Activated CD4-positive, alpha-beta T cell treated with anti-CD3 and anti-CD28 coated beads, Interleukin-10, Interleukin-2, amounts not matched to agents 100 ng/mL and 50 ng/mL, durations not matched to agents 16 hours and 8 hours (primary cell): ENCODE results near the gene C11orf86.
"Not testable (repeated sequence)": the region's sequence is repeated elsewhere in the genome, so short reads cannot be mapped to it uniquely, and the experiment has no call there.

Source experiments
- DNase-seq: peaks from one replicate; pipeline ENCODE4 v3.0.0-alpha.2; 2020

The C11orf86 gene

GRCh38 chr11:66974724-66975404 is at the start of gene C11orf86:
TSS of gene C11orf86 (plus strand) at chr11:66975304. CDS start at chr11:66975363, 59 bp downstream.
- no peak for DNase-seq

- DNase-seq: no peak
Observed at GRCh38 chr11:66929753-66930152, 45.4 kb upstream of the C11orf86 start.

- DNase-seq: no peak
Observed at GRCh38 chr11:66932543-66932942, 42.6 kb upstream of the C11orf86 start.

GRCh38 chr11:66933531-66933930 is 41.6 kb upstream of the C11orf86 start:
- no peak for DNase-seq

- no peak for DNase-seq
Observed at GRCh38 chr11:66934950-66935779, 39.9 kb upstream of the C11orf86 start.

- DNase-seq: no peak
Observed at GRCh38 chr11:66936311-66936711, 38.8 kb upstream of the C11orf86 start.

GRCh38 chr11:66937193-66937733 is 37.8 kb upstream of the C11orf86 start:
- no peak for DNase-seq

GRCh38 chr11:66938582-66939135 is 36.4 kb upstream of the C11orf86 start:
- no peak for DNase-seq

- DNase-seq: peak; percentile 42
Observed at GRCh38 chr11:66950112-66950535, 25.0 kb upstream of the C11orf86 start.

GRCh38 chr11:66951135-66951534 is 24.0 kb upstream of the C11orf86 start:
- DNase-seq: no peak

GRCh38 chr11:66951927-66952337 is 23.2 kb upstream of the C11orf86 start:
- DNase-seq: no peak

GRCh38 chr11:66953081-66953833 is 21.8 kb upstream of the C11orf86 start:
- DNase-seq: no peak

GRCh38 chr11:66956689-66957290 is 18.3 kb upstream of the C11orf86 start:
- DNase-seq: no peak

- no peak for DNase-seq
Observed at GRCh38 chr11:66957971-66958231, 17.2 kb upstream of the C11orf86 start.

- DNase-seq: peak; percentile 99
Observed at GRCh38 chr11:66958232-66958955, 16.7 kb upstream of the C11orf86 start, which contains the start of gene PC. TSS of gene PC (minus strand) at chr11:66958383. CDS start at chr11:66872159, 86,224 bp downstream.

GRCh38 chr11:66958956-66959274 is 16.2 kb upstream of the C11orf86 start:
- peak; percentile 11 for DNase-seq

- not testable (repeated sequence) for DNase-seq
Observed at GRCh38 chr11:66961691-66962213, 13.4 kb upstream of the C11orf86 start.

- no peak for DNase-seq
Observed at GRCh38 chr11:66962247-66962646, 12.9 kb upstream of the C11orf86 start.

GRCh38 chr11:66962801-66963200 is 12.3 kb upstream of the C11orf86 start:
- DNase-seq: no peak

GRCh38 chr11:66964495-66964894 is 10.6 kb upstream of the C11orf86 start:
- no peak for DNase-seq

GRCh38 chr11:66966351-66966750 is 8.8 kb upstream of the C11orf86 start:
- no peak for DNase-seq
